GM12801 (cell line): Measurements from ENCODE around the gene CUX1.

Source experiments
- CTCF ChIP-seq: IDR thresholded peaks from one replicate; pipeline ENCODE4 v1.5.1; 2011; ENCODE audit warnings: control low read depth; ENCODE audit not compliant: insufficient read length; ENCODE audit errors: extremely low read depth

Gene CUX1

GRCh38 chr7:102255501-102255900 is 438.1 kb downstream of the CUX1 start:
- no peak for TF ChIP-seq CTCF

- TF ChIP-seq CTCF: no peak
These were observed 438.5 kb downstream of the CUX1 start for GRCh38 chr7:102255916-102256315.

- TF ChIP-seq CTCF: no peak
These were observed 440.8 kb downstream of the CUX1 start for GRCh38 chr7:102258073-102258748.

- TF ChIP-seq CTCF: no peak
These were observed 441.3 kb downstream of the CUX1 start for GRCh38 chr7:102258749-102259107.

- TF ChIP-seq CTCF: no peak
These were observed 443.4 kb downstream of the CUX1 start for GRCh38 chr7:102260856-102261255.

GRCh38 chr7:102261451-102261850 is 444.0 kb downstream of the CUX1 start:
- TF ChIP-seq CTCF: no peak

- no peak for TF ChIP-seq CTCF
These were observed 445.1 kb downstream of the CUX1 start for GRCh38 chr7:102262546-102262945.

- TF ChIP-seq CTCF: no peak
These were observed 447.0 kb downstream of the CUX1 start for GRCh38 chr7:102264367-102264891.
